Measurements from ENCODE around the gene ADCY1.
"Not testable (repeated sequence)": the region's sequence is repeated elsewhere in the genome, so short reads cannot be mapped to it uniquely, and the experiment has no call there.

Gene ADCY1

GRCh38 chr7:45573661-45574415 is at the start of gene ADCY1:
ADCY1 (plus strand) TSS chr7:45574368; CDS start chr7:45574544, 176 bp downstream.
- DNase-seq (ENCODE audit: low spot score), result no peak

- no peak for DNase-seq (ENCODE audit: low spot score)
Measured at GRCh38 chr7:45524445-45524844, 49.7 kb upstream of the ADCY1 start.

GRCh38 chr7:45525057-45525456 is 49.1 kb upstream of the ADCY1 start:
- DNase-seq (ENCODE audit: low spot score), result no peak

- DNase-seq (ENCODE audit: low spot score), result no peak
Measured at GRCh38 chr7:45543473-45543872, 30.7 kb upstream of the ADCY1 start.

GRCh38 chr7:45545105-45545710 is 29.0 kb upstream of the ADCY1 start:
- not testable (repeated sequence) for DNase-seq (ENCODE audit: low spot score)

- DNase-seq (ENCODE audit: low spot score), result not testable (repeated sequence)
Measured at GRCh38 chr7:45548917-45549316, 25.3 kb upstream of the ADCY1 start.

- no peak for DNase-seq (ENCODE audit: low spot score)
Measured at GRCh38 chr7:45563401-45563800, 10.8 kb upstream of the ADCY1 start.

GRCh38 chr7:45563941-45564461 is 10.2 kb upstream of the ADCY1 start:
- no peak for DNase-seq (ENCODE audit: low spot score)

- no peak for DNase-seq (ENCODE audit: low spot score)
Measured at GRCh38 chr7:45564485-45564884, 9.7 kb upstream of the ADCY1 start.

GRCh38 chr7:45564886-45565455 is 9.2 kb upstream of the ADCY1 start:
- DNase-seq (ENCODE audit: low spot score), result no peak

- no peak for DNase-seq (ENCODE audit: low spot score)
Measured at GRCh38 chr7:45566386-45566785, 7.8 kb upstream of the ADCY1 start.

GRCh38 chr7:45566961-45567360 is 7.2 kb upstream of the ADCY1 start:
- DNase-seq (ENCODE audit: low spot score), result no peak

GRCh38 chr7:45567713-45568112 is 6.5 kb upstream of the ADCY1 start:
- DNase-seq (ENCODE audit: low spot score), result peak; percentile 2

GRCh38 chr7:45568536-45569289 is 5.5 kb upstream of the ADCY1 start:
- DNase-seq (ENCODE audit: low spot score), result peak; percentile 3

GRCh38 chr7:45569290-45569685 is 4.9 kb upstream of the ADCY1 start:
- DNase-seq (ENCODE audit: low spot score), result no peak

- DNase-seq (ENCODE audit: low spot score), result peak; percentile 2
Measured at GRCh38 chr7:45570797-45571196, 3.4 kb upstream of the ADCY1 start.

GRCh38 chr7:45573204-45573603 is 964 bp upstream of the ADCY1 start:
- DNase-seq (ENCODE audit: low spot score), result no peak

GRCh38 chr7:45574416-45574668 is 174 bp downstream of the ADCY1 start:
- no peak for DNase-seq (ENCODE audit: low spot score)

GRCh38 chr7:45574669-45575500 is 717 bp downstream of the ADCY1 start:
- peak; percentile 89 for DNase-seq (ENCODE audit: low spot score)

GRCh38 chr7:45575501-45576248 is 1.5 kb downstream of the ADCY1 start:
- no peak for DNase-seq (ENCODE audit: low spot score)
